Neural cell (in vitro differentiated cells): ENCODE measurements around the gene MBNL2. TPM values are rescaled to one million over a fixed set of nuclear protein-coding genes. Genes with fewer than 3 reads are reported as not detected.

Source experiments
- H2AFZ ChIP-seq: fragments of 200-600, 300-800 bp; sonication (generic), shearing (Covaris generic); 2 replicates; pipeline ENCODE4 v1.6.0; 2014; ENCODE audit warnings: low read depth, mild to moderate bottlenecking, antibody characterized with exemption, low read length, moderate library complexity
- H3F3A ChIP-seq: fragments of 200-600 bp; shearing (Covaris generic); 2 replicates; pipeline ENCODE4 v1.6.1; 2016; ENCODE audit warnings: mild to moderate bottlenecking, moderate library complexity, mixed read lengths, antibody characterized with exemption, low read length; ENCODE audit not compliant: insufficient read depth, poor library complexity, severe bottlenecking
- H3K27ac ChIP-seq: fragments of 200-600, 300-800 bp; sonication (generic), shearing (Covaris generic); 2 replicates; pipeline ENCODE4 v1.5.1; 2014; ENCODE audit warnings: mild to moderate bottlenecking, low read length, moderate library complexity
- H3K27me3 ChIP-seq: fragments of 300-800, 200-600 bp; sonication (generic), shearing (Covaris generic); 2 replicates; pipeline ENCODE4 v1.6.0; 2014; ENCODE audit warnings: mild to moderate bottlenecking, low read depth, low read length, moderate library complexity; ENCODE audit not compliant: insufficient read depth
- H3K36me3 ChIP-seq: fragments of 300-800, 200-600 bp; sonication (generic), shearing (Covaris generic); 2 replicates; pipeline ENCODE4 v1.5.1; 2014; ENCODE audit warnings: mild to moderate bottlenecking, antibody characterized with exemption, low read length, moderate library complexity; ENCODE audit not compliant: insufficient read depth
- H3K4me2 ChIP-seq: fragments of 300-800, 200-600 bp; sonication (generic), shearing (Covaris generic); 2 replicates; pipeline ENCODE4 v1.6.0; 2014; ENCODE audit warnings: mild to moderate bottlenecking, low read length
- H3K4me3 ChIP-seq: fragments of 300-800, 200-600 bp; sonication (generic), shearing (Covaris generic); 2 replicates; pipeline ENCODE4 v1.5.1; 2014; ENCODE audit warnings: mild to moderate bottlenecking, low read length, moderate library complexity
- H3K79me2 ChIP-seq: fragments of 200-600 bp; shearing (Covaris generic); replicated peaks from 2 replicates; pipeline ENCODE4 v1.6.0; 2014; ENCODE audit warnings: mild to moderate bottlenecking, low read length, moderate library complexity; ENCODE audit not compliant: insufficient read depth
- H3K9ac ChIP-seq: fragments of 300-800, 200-600 bp; sonication (generic), shearing (Covaris generic); 2 replicates; pipeline ENCODE4 v1.6.1; 2016; ENCODE audit warnings: mild to moderate bottlenecking, low read length, mixed read lengths
- H3K9me2 ChIP-seq: fragments of 200-600 bp; shearing (Covaris generic); 2 replicates; pipeline ENCODE4 v1.6.1; 2016; ENCODE audit warnings: mild to moderate bottlenecking, low read length, mixed read lengths; ENCODE audit not compliant: insufficient read depth
- H3K9me3 ChIP-seq: fragments of 200-600, 300-800 bp; sonication (generic), shearing (Covaris generic); 2 replicates; pipeline ENCODE4 v1.6.1; 2016; ENCODE audit warnings: mild to moderate bottlenecking, mixed run types, low read length, moderate library complexity, mixed read lengths
- H4K20me1 ChIP-seq: fragments of 200-600 bp; shearing (Covaris generic); 2 replicates; pipeline ENCODE4 v1.6.1; 2016; ENCODE audit warnings: mild to moderate bottlenecking, mixed run types; ENCODE audit not compliant: insufficient read depth
- EP300 ChIP-seq: fragments of 450-650 bp; conservative IDR thresholded peaks from 2 replicates; pipeline ENCODE4 v1.6.1; 2014; ENCODE audit warnings: antibody characterized with exemption, mild to moderate bottlenecking, moderate library complexity; ENCODE audit not compliant: poor library complexity, severe bottlenecking
- EZH2 ChIP-seq: fragments of 200-600, 300-800 bp; shearing (Covaris generic), sonication (generic); IDR thresholded peaks from 2 replicates; pipeline ENCODE4 v1.6.1; 2014; ENCODE audit warnings: antibody characterized with exemption, low read length, borderline replicate concordance, mild to moderate bottlenecking; ENCODE audit not compliant: insufficient read depth, poor library complexity, severe bottlenecking
- MXI1 ChIP-seq: fragments of 450-650 bp; conservative IDR thresholded peaks from 2 replicates; pipeline ENCODE4 v1.6.1; 2014; ENCODE audit warnings: antibody characterized with exemption, mild to moderate bottlenecking; ENCODE audit not compliant: poor library complexity, severe bottlenecking
- POLR2AphosphoS5 ChIP-seq: IDR thresholded peaks from 2 replicates; pipeline ENCODE4 v1.6.1; 2012
- RAD21 ChIP-seq: fragments of 450-650 bp; conservative IDR thresholded peaks from 2 replicates; pipeline ENCODE4 v1.6.1; 2014; ENCODE audit warnings: antibody characterized with exemption, mild to moderate bottlenecking, moderate library complexity
- SMC3 ChIP-seq: fragments of 450-650 bp; conservative IDR thresholded peaks from 2 replicates; pipeline ENCODE4 v1.6.1; 2014; ENCODE audit warnings: antibody characterized with exemption, mild to moderate bottlenecking, moderate library complexity; ENCODE audit not compliant: poor library complexity
- TAF1 ChIP-seq: IDR thresholded peaks from 2 replicates; pipeline ENCODE4 v1.6.1; 2012; ENCODE audit warnings: low read depth
- polyA plus RNA-seq: library from polyadenylated mRNA; depleted of rRNA; stranded (reverse); fragments of >200 nt; gene quantifications from 2 replicates; pipeline ENCODE4 v1.2.3, GENCODE V29; 2014
- TF ChIP-seq, protein P1 (sequence below): fragments of 450-650 bp; IDR thresholded peaks from 2 replicates; pipeline ENCODE4 v1.5.1; 2014; ENCODE audit warnings: antibody characterized with exemption, mild to moderate bottlenecking, moderate library complexity; ENCODE audit not compliant: poor library complexity, severe bottlenecking
- TF ChIP-seq, protein P2 (sequence below): IDR thresholded peaks from 2 replicates; pipeline ENCODE4 v1.6.1; 2012; ENCODE audit warnings: borderline replicate concordance

MBNL2 gene
- polyA plus RNA-seq, 1 donor from 2014 or later: 4.3 TPM

DNA sequence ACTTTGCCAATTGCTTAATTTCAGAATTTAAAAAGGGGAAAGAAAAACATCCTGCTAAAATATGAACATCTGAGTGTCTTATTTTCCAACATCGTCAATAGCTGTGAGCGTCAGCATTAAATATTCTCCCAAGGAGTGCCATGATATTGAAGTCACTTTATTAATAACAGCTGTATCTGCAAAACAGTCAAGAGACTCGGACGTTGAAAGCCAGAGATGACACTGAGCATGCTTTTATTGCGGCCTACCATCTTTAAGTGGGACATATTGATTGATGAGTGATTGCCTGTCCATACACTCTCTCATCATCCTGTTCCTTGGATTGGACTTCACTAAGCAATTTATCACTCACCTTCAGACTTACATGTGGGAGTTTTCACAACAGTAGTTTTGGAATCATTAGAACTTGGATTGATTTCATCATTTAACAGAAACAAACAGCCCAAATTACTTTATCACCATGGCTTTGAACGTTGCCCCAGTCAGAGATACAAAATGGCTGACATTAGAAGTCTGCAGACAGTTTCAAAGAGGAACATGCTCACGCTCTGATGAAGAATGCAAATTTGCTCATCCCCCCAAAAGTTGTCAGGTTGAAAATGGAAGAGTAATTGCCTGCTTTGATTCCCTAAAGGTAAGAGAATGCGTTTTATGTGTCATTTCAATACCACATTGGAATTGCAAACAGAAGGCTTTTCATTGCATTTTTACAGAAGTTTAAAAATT is 53.8 kb downstream of the MBNL2 start:
- H3K4me3 ChIP-seq: no peak overlapping the region
- H3K9me3 ChIP-seq: no peaks in the 10 kb centered on the region
- peaks cover 3% of the 10 kb centered on the region for H3K79me2 ChIP-seq
- no peak for TF ChIP-seq EP300
- TF ChIP-seq, protein P1, sequence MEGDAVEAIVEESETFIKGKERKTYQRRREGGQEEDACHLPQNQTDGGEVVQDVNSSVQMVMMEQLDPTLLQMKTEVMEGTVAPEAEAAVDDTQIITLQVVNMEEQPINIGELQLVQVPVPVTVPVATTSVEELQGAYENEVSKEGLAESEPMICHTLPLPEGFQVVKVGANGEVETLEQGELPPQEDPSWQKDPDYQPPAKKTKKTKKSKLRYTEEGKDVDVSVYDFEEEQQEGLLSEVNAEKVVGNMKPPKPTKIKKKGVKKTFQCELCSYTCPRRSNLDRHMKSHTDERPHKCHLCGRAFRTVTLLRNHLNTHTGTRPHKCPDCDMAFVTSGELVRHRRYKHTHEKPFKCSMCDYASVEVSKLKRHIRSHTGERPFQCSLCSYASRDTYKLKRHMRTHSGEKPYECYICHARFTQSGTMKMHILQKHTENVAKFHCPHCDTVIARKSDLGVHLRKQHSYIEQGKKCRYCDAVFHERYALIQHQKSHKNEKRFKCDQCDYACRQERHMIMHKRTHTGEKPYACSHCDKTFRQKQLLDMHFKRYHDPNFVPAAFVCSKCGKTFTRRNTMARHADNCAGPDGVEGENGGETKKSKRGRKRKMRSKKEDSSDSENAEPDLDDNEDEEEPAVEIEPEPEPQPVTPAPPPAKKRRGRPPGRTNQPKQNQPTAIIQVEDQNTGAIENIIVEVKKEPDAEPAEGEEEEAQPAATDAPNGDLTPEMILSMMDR: no peak
- TF ChIP-seq, protein P2, sequence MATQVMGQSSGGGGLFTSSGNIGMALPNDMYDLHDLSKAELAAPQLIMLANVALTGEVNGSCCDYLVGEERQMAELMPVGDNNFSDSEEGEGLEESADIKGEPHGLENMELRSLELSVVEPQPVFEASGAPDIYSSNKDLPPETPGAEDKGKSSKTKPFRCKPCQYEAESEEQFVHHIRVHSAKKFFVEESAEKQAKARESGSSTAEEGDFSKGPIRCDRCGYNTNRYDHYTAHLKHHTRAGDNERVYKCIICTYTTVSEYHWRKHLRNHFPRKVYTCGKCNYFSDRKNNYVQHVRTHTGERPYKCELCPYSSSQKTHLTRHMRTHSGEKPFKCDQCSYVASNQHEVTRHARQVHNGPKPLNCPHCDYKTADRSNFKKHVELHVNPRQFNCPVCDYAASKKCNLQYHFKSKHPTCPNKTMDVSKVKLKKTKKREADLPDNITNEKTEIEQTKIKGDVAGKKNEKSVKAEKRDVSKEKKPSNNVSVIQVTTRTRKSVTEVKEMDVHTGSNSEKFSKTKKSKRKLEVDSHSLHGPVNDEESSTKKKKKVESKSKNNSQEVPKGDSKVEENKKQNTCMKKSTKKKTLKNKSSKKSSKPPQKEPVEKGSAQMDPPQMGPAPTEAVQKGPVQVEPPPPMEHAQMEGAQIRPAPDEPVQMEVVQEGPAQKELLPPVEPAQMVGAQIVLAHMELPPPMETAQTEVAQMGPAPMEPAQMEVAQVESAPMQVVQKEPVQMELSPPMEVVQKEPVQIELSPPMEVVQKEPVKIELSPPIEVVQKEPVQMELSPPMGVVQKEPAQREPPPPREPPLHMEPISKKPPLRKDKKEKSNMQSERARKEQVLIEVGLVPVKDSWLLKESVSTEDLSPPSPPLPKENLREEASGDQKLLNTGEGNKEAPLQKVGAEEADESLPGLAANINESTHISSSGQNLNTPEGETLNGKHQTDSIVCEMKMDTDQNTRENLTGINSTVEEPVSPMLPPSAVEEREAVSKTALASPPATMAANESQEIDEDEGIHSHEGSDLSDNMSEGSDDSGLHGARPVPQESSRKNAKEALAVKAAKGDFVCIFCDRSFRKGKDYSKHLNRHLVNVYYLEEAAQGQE: no peak
- TF ChIP-seq EZH2: no peak
- TF ChIP-seq TAF1: no peak
- no peak for TF ChIP-seq MXI1
- no peak for TF ChIP-seq POLR2AphosphoS5
- TF ChIP-seq SMC3: no peak
- TF ChIP-seq RAD21: no peak
- no peak overlapping the region for H2AFZ ChIP-seq
- no peaks in the 10 kb centered on the region for H3K36me3 ChIP-seq
- no peak overlapping the region for H3K4me2 ChIP-seq
- no peaks in the 10 kb centered on the region for H3K27me3 ChIP-seq
- no peak overlapping the region for H3K27ac ChIP-seq
- no peak overlapping the region for H3K9ac ChIP-seq
- no peaks in the 10 kb centered on the region for H3F3A ChIP-seq
- no peaks in the 10 kb centered on the region for H3K9me2 ChIP-seq
- H4K20me1 ChIP-seq: no peaks in the 10 kb centered on the region

DNA sequence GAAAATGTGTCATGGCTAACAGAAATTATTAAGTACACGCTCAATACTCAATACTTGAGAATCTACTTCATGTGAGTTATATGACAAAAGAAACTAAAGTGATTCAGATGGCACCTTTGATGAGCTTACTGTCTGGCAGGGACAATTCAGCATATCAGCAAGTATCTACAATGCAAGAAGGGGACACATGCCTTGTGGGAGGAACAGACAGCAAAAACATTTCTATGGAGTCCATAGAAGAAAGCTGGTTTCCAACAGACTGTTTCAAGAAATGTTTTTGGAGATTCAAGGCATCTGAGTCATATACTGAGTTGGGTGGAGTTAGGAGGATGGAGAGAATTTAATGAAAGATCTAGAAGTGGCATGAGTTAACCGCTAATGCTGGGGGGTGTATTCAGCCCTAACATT is 54.7 kb downstream of the MBNL2 start:
- no peaks in the 10 kb centered on the region for H3F3A ChIP-seq
- H3K9me3 ChIP-seq: no peaks in the 10 kb centered on the region
- no peak overlapping the region for H3K4me2 ChIP-seq
- H3K27me3 ChIP-seq: no peaks in the 10 kb centered on the region
- H3K9ac ChIP-seq: no peak overlapping the region
- no peak overlapping the region for H3K27ac ChIP-seq
- TF ChIP-seq EZH2: no peak
- H3K36me3 ChIP-seq: no peaks in the 10 kb centered on the region
- H3K4me3 ChIP-seq: no peak overlapping the region
- no peak overlapping the region for H2AFZ ChIP-seq
- no peaks in the 10 kb centered on the region for H4K20me1 ChIP-seq
- H3K79me2 ChIP-seq: peaks cover 3% of the 10 kb centered on the region
- H3K9me2 ChIP-seq: no peaks in the 10 kb centered on the region
